Mesendoderm (in vitro differentiated cells): ENCODE results near the gene FFAR2.
"Not testable (repeated sequence)": the region's sequence is repeated elsewhere in the genome, so short reads cannot be mapped to it uniquely, and the experiment has no call there.

Experiments
- DNase-seq: peaks from one replicate; pipeline ENCODE4 v3.0.0; 2013
- H2AK5ac ChIP-seq: 2 replicates; pipeline ENCODE4 v1.6.1; 2013; ENCODE audit warnings: low read length, inconsistent platforms
- H2BK120ac ChIP-seq: 2 replicates; pipeline ENCODE4 v1.6.1; 2013; ENCODE audit warnings: low read depth, mild to moderate bottlenecking, low read length, moderate library complexity, mixed read lengths
- H2BK15ac ChIP-seq: replicated peaks from 2 replicates; pipeline ENCODE4 v1.6.1; 2013; ENCODE audit warnings: low read depth, mild to moderate bottlenecking, moderate library complexity
- H2BK5ac ChIP-seq: 2 replicates; pipeline ENCODE4 v1.6.1; 2013; ENCODE audit warnings: low read length, inconsistent platforms
- H3K18ac ChIP-seq: 2 replicates; pipeline ENCODE4 v1.6.1; 2013; ENCODE audit warnings: mild to moderate bottlenecking, low read length, mixed read lengths
- H3K23ac ChIP-seq: one replicate; pipeline ENCODE4 v1.6.1; 2013; ENCODE audit warnings: low read length
- H3K27ac ChIP-seq: 2 replicates; pipeline ENCODE4 v1.5.1; 2013; ENCODE audit warnings: low read depth, mild to moderate bottlenecking, inconsistent platforms, low read length, moderate library complexity
- H3K27me3 ChIP-seq: 2 replicates; pipeline ENCODE4 v1.6.1; 2013; ENCODE audit warnings: low read length, control low read depth, mild to moderate bottlenecking, inconsistent platforms; ENCODE audit not compliant: insufficient read depth, poor library complexity
- H3K36me3 ChIP-seq: 2 replicates; pipeline ENCODE4 v1.6.1; 2013; ENCODE audit warnings: low read length, inconsistent platforms; ENCODE audit not compliant: control insufficient read depth, insufficient read depth
- H3K4ac ChIP-seq: one replicate; pipeline ENCODE4 v1.6.1; 2013; ENCODE audit warnings: low read depth, mild to moderate bottlenecking, low read length, moderate library complexity
- H3K4me1 ChIP-seq: 2 replicates; pipeline ENCODE4 v1.6.1; 2013; ENCODE audit warnings: low read depth, low read length, inconsistent platforms; ENCODE audit not compliant: control insufficient read depth
- H3K4me2 ChIP-seq: 2 replicates; pipeline ENCODE4 v1.6.1; 2013; ENCODE audit warnings: low read length
- H3K4me3 ChIP-seq: 2 replicates; pipeline ENCODE4 v1.5.1; 2013; ENCODE audit warnings: mild to moderate bottlenecking, low read length
- H3K56ac ChIP-seq: one replicate; pipeline ENCODE4 v1.6.1; 2013; ENCODE audit warnings: low read length
- H3K79me1 ChIP-seq: 2 replicates; pipeline ENCODE4 v1.6.1; 2013; ENCODE audit warnings: low read length, inconsistent platforms
- H3K79me2 ChIP-seq: 2 replicates; pipeline ENCODE4 v1.6.1; 2013; ENCODE audit warnings: mild to moderate bottlenecking, low read length; ENCODE audit not compliant: control insufficient read depth, insufficient read depth
- H3K9ac ChIP-seq: 2 replicates; pipeline ENCODE4 v1.6.1; 2013; ENCODE audit warnings: low read length, inconsistent platforms
- H4K5ac ChIP-seq: one replicate; pipeline ENCODE4 v1.6.1; 2013; ENCODE audit warnings: low read length
- H4K8ac ChIP-seq: one replicate; pipeline ENCODE4 v1.6.1; 2013; ENCODE audit warnings: low read depth, mild to moderate bottlenecking, control low read depth, low read length, moderate library complexity
- WGBS: extraction: QIAGEN DNeasy Blood & Tissue Kit; methylation state at CpG from one replicate; pipeline ENCODE4 v1.1.7; 2013; ENCODE audit warnings: low lambda C conversion rate, missing lambda C conversion rate; ENCODE audit not compliant: insufficient coverage; ENCODE audit errors: extremely low coverage; 5-methylcytosine and 5-hydroxymethylcytosine counted together

The FFAR2 gene

GRCh38 chr19:35458731-35459391, 10.8 kb downstream of the FFAR2 start:
- no peak overlapping the region for H3K4me2 ChIP-seq
- no peak overlapping the region for H3K23ac ChIP-seq
- no peaks in the 10 kb centered on the region for H3K79me1 ChIP-seq
- DNase-seq: no peak
- H2BK120ac ChIP-seq: no peak overlapping the region
- H3K36me3 ChIP-seq: no peaks in the 10 kb centered on the region
- H3K79me2 ChIP-seq: no peaks in the 10 kb centered on the region
- H2BK15ac ChIP-seq: no peak overlapping the region
- no peak overlapping the region for H3K4me3 ChIP-seq
- H3K27me3 ChIP-seq: no peaks in the 10 kb centered on the region
- H3K56ac ChIP-seq: no peak overlapping the region
- H4K5ac ChIP-seq: no peak overlapping the region
- H3K4me1 ChIP-seq: no peaks in the 10 kb centered on the region
- no CpG with 5 or more reads among the region's 10 CpGs for WGBS
- no peak overlapping the region for H3K27ac ChIP-seq
- H2AK5ac ChIP-seq: no peak overlapping the region
- H3K9ac ChIP-seq: no peak overlapping the region
- H3K18ac ChIP-seq: no peak overlapping the region
- H2BK5ac ChIP-seq: no peak overlapping the region
- no peak overlapping the region for H4K8ac ChIP-seq
- no peak overlapping the region for H3K4ac ChIP-seq

GRCh38 chr19:35459414-35460082, 11.5 kb downstream of the FFAR2 start:
- WGBS: no CpG with 5 or more reads among the region's 14 CpGs
- H3K56ac ChIP-seq: no peak overlapping the region
- H2AK5ac ChIP-seq: no peak overlapping the region
- H3K4ac ChIP-seq: no peak overlapping the region
- no peak overlapping the region for H4K8ac ChIP-seq
- no peak overlapping the region for H3K4me2 ChIP-seq
- H3K79me2 ChIP-seq: no peaks in the 10 kb centered on the region
- H3K9ac ChIP-seq: no peak overlapping the region
- H3K27ac ChIP-seq: no peak overlapping the region
- H3K79me1 ChIP-seq: no peaks in the 10 kb centered on the region
- no peak overlapping the region for H3K23ac ChIP-seq
- H2BK5ac ChIP-seq: no peak overlapping the region
- DNase-seq: no peak
- H3K4me1 ChIP-seq: no peaks in the 10 kb centered on the region
- H4K5ac ChIP-seq: no peak overlapping the region
- H3K4me3 ChIP-seq: no peak overlapping the region
- H3K36me3 ChIP-seq: no peaks in the 10 kb centered on the region
- no peaks in the 10 kb centered on the region for H3K27me3 ChIP-seq
- no peak overlapping the region for H3K18ac ChIP-seq
- H2BK120ac ChIP-seq: no peak overlapping the region
- no peak overlapping the region for H2BK15ac ChIP-seq

- WGBS: no CpG with 5 or more reads among the region's 10 CpGs
Measured at GRCh38 chr19:35460608-35461007, 12.6 kb downstream of the FFAR2 start.

GRCh38 chr19:35461060-35461459, 13.0 kb downstream of the FFAR2 start:
- H3K79me1 ChIP-seq: no peaks in the 10 kb centered on the region
- H2BK120ac ChIP-seq: no peak overlapping the region
- no peak overlapping the region for H4K8ac ChIP-seq
- no peak overlapping the region for H3K27ac ChIP-seq
- no peak overlapping the region for H3K9ac ChIP-seq
- no peaks in the 10 kb centered on the region for H3K36me3 ChIP-seq
- H2BK5ac ChIP-seq: no peak overlapping the region
- no peak overlapping the region for H3K56ac ChIP-seq
- H3K23ac ChIP-seq: no peak overlapping the region
- no peak for DNase-seq
- H3K18ac ChIP-seq: no peak overlapping the region
- no CpG with 5 or more reads among the region's 9 CpGs for WGBS
- no peak overlapping the region for H2BK15ac ChIP-seq
- H3K4ac ChIP-seq: no peak overlapping the region
- H3K4me3 ChIP-seq: no peak overlapping the region
- H2AK5ac ChIP-seq: no peak overlapping the region
- H3K27me3 ChIP-seq: no peaks in the 10 kb centered on the region
- no peaks in the 10 kb centered on the region for H3K79me2 ChIP-seq
- H3K4me1 ChIP-seq: no peaks in the 10 kb centered on the region
- no peak overlapping the region for H3K4me2 ChIP-seq
- no peak overlapping the region for H4K5ac ChIP-seq

More at GRCh38 chr19:35460608-35461007, 12.6 kb downstream of the FFAR2 start:
- H2BK15ac ChIP-seq: no peak overlapping the region
- H3K56ac ChIP-seq: no peak overlapping the region
- H3K4me2 ChIP-seq: no peak overlapping the region
- no peak overlapping the region for H2BK120ac ChIP-seq
- H3K18ac ChIP-seq: no peak overlapping the region
- H3K9ac ChIP-seq: no peak overlapping the region
- DNase-seq: no peak
- H3K23ac ChIP-seq: no peak overlapping the region
- H3K4me1 ChIP-seq: no peaks in the 10 kb centered on the region
- no peak overlapping the region for H4K5ac ChIP-seq
- H3K79me2 ChIP-seq: no peaks in the 10 kb centered on the region
- H2AK5ac ChIP-seq: no peak overlapping the region
- H3K79me1 ChIP-seq: no peaks in the 10 kb centered on the region
- H2BK5ac ChIP-seq: no peak overlapping the region
- H3K4ac ChIP-seq: no peak overlapping the region
- no peak overlapping the region for H4K8ac ChIP-seq
- H3K4me3 ChIP-seq: no peak overlapping the region
- no peak overlapping the region for H3K27ac ChIP-seq
- H3K36me3 ChIP-seq: no peaks in the 10 kb centered on the region
- no peaks in the 10 kb centered on the region for H3K27me3 ChIP-seq

GRCh38 chr19:35461788-35462187, 13.7 kb downstream of the FFAR2 start:
- not testable (repeated sequence) for H3K56ac ChIP-seq, H3K27ac ChIP-seq, H4K5ac ChIP-seq, H3K23ac ChIP-seq, H3K27me3 ChIP-seq, H2BK120ac ChIP-seq, H3K36me3 ChIP-seq, DNase-seq, H3K4ac ChIP-seq, H3K4me1 ChIP-seq, H2BK15ac ChIP-seq, H3K4me2 ChIP-seq, H4K8ac ChIP-seq, H3K79me1 ChIP-seq, H2AK5ac ChIP-seq, H3K4me3 ChIP-seq, H2BK5ac ChIP-seq, H3K79me2 ChIP-seq, H3K18ac ChIP-seq, H3K9ac ChIP-seq
